ENCODE data around the gene CCDC171.
"Not testable (repeated sequence)": the region's sequence is repeated elsewhere in the genome, so short reads cannot be mapped to it uniquely, and the experiment has no call there.

CCDC171 gene

GRCh38 chr9:15552636-15553527 is at the start of gene CCDC171:
Gene CCDC171, plus strand, starts transcription at chr9:15553043. Its CDS starts 11,046 bp downstream, at chr9:15564089.
- DNase-seq, result peak; percentile 98

- DNase-seq, result no peak
Measured at GRCh38 chr9:15505921-15506320, 46.9 kb upstream of the CCDC171 start.

GRCh38 chr9:15509931-15510788 is 42.7 kb upstream of the CCDC171 start:
- peak; percentile 75 for DNase-seq

- peak; percentile 97 for DNase-seq
Measured at GRCh38 chr9:15510789-15511575, 41.9 kb upstream of the CCDC171 start, which contains the start of gene PSIP1. Gene PSIP1, minus strand, starts transcription at chr9:15510970. Its CDS starts 782 bp downstream, at chr9:15510188.

GRCh38 chr9:15512204-15512603 is 40.6 kb upstream of the CCDC171 start:
- DNase-seq, result peak; percentile 30

- DNase-seq, result no peak
Measured at GRCh38 chr9:15512889-15513288, 40.0 kb upstream of the CCDC171 start.

GRCh38 chr9:15513335-15513734 is 39.5 kb upstream of the CCDC171 start:
- no peak for DNase-seq

GRCh38 chr9:15519831-15520230 is 33.0 kb upstream of the CCDC171 start:
- no peak for DNase-seq

- no peak for DNase-seq
Measured at GRCh38 chr9:15521254-15521653, 31.6 kb upstream of the CCDC171 start.

GRCh38 chr9:15522130-15522755 is 30.6 kb upstream of the CCDC171 start:
- DNase-seq, result no peak

- no peak for DNase-seq
Measured at GRCh38 chr9:15524845-15525455, 27.9 kb upstream of the CCDC171 start.

GRCh38 chr9:15525958-15526357 is 26.9 kb upstream of the CCDC171 start:
- DNase-seq, result no peak

- DNase-seq, result not testable (repeated sequence)
Measured at GRCh38 chr9:15527035-15527434, 25.8 kb upstream of the CCDC171 start.

- no peak for DNase-seq
Measured at GRCh38 chr9:15529566-15530324, 23.1 kb upstream of the CCDC171 start.

GRCh38 chr9:15531380-15531779 is 21.5 kb upstream of the CCDC171 start:
- DNase-seq, result no peak

GRCh38 chr9:15541872-15542271 is 11.0 kb upstream of the CCDC171 start:
- peak; percentile 76 for DNase-seq

GRCh38 chr9:15542624-15543023 is 10.2 kb upstream of the CCDC171 start:
- no peak for DNase-seq

GRCh38 chr9:15543047-15543813 is 9.6 kb upstream of the CCDC171 start:
- no peak for DNase-seq

- DNase-seq, result no peak
Measured at GRCh38 chr9:15549611-15550010, 3.2 kb upstream of the CCDC171 start.

- no peak for DNase-seq
Measured at GRCh38 chr9:15553528-15553898, 670 bp downstream of the CCDC171 start.
